Uterine smooth muscle cell (primary cell): ENCODE results near the gene DGKZ. TPM values are rescaled to one million over a fixed set of nuclear protein-coding genes. Genes with fewer than 3 reads are reported as not detected.

Experiments
- total RNA-seq: library from RNA; depleted of rRNA; stranded (reverse); fragments of >200 nt; gene quantifications from 2 replicates; pipeline ENCODE4 v1.2.3, GENCODE V29; 2014

DGKZ gene
- total RNA-seq: 38.5 and 41.3 TPM in 2 replicates

GRCh38 chr11:46346886-46347636 lies at the start of gene DGKZ:
TSS of gene DGKZ (plus strand) at chr11:46347463. CDS start at chr11:46347660, 197 bp downstream.

GRCh38 chr11:46381048-46381818 lies 34.0 kb downstream of the DGKZ start, which contains the start of gene MDK:
TSS of gene MDK (plus strand) at chr11:46381669. CDS start at chr11:46382058, 389 bp downstream.

GRCh38 chr11:46391578-46392420 lies 44.5 kb downstream of the DGKZ start, which contains the start of gene CHRM4:
TSS of gene CHRM4 (minus strand) at chr11:46391776. CDS start at chr11:46386557, 5,219 bp downstream.

Other genes with a start within 250 kb of the DGKZ start
- gene PHF21A, start 226.0 kb upstream of the DGKZ start, total RNA-seq: 8.7 and 12.6 TPM in 2 replicates
- gene CREB3L1, start 69.8 kb upstream of the DGKZ start, total RNA-seq: 15.5 and 27.1 TPM in 2 replicates
- gene MDK, start 34.2 kb downstream of the DGKZ start, total RNA-seq: 27.6 and 49.5 TPM in 2 replicates
- gene CHRM4, start 44.3 kb downstream of the DGKZ start, total RNA-seq: not detected in 2 replicates
- gene AMBRA1, start 246.6 kb downstream of the DGKZ start, total RNA-seq: 26.0 and 30.8 TPM in 2 replicates